ENCODE data around the gene CHAD.

GRCh38 chr17:50514388-50514787 lies 45.7 kb upstream of the CHAD start:
- no peak for TF ChIP-seq CTCF (IDR thresholded peaks at IDR 0.05)
- TF ChIP-seq POLR2A (IDR thresholded peaks at IDR 0.05) = no peak
- no peak for TF ChIP-seq POLR2AphosphoS5 (IDR thresholded peaks at IDR 0.05)

Measured in prostate gland (tissue), 2 donors.